Gastrocnemius medialis (tissue), 4 donors: ENCODE results near the gene RPS25.

Experiments used
- CTCF ChIP-seq, 5 experiments: fragments of 450-650 bp in 3 of 5; fragments of 200-600 bp in 2 of 5; sonication (generic) in 2 of 5; IDR thresholded peaks in 4 of 5; conservative IDR thresholded peaks in 1 of 5; 1 replicate in 4 of 5; 2 replicates in 1 of 5; pipeline ENCODE4 v1.5.1; 2016 to 2019; ENCODE audit warnings: antibody characterized with exemption in 5 of 5, mild to moderate bottlenecking in 3 of 5, moderate library complexity in 3 of 5
- POLR2A ChIP-seq, 2 donors: fragments of 450-650 bp; IDR thresholded peaks; one replicate each; pipeline ENCODE4 v1.6.1; 2017; ENCODE audit warnings: antibody characterized with exemption in 2 of 2, mild to moderate bottlenecking in 2 of 2, moderate library complexity in 2 of 2

- TF ChIP-seq CTCF (IDR thresholded peaks at IDR 0.05 in 4 of 5, conservative IDR thresholded peaks at IDR 0.05 in 1 of 5) (no peak), POLR2A (IDR thresholded peaks at IDR 0.05) (no peak)
Observed at GRCh38 chr11:119025978-119026766, 8.0 kb upstream of the RPS25 start.
